ENCODE measurements around the gene PGPEP1.
A peak's percentile ranks its signal among the peaks of the same experiment; 100 is the strongest.
"Not testable (repeated sequence)": the region's sequence is repeated elsewhere in the genome, so short reads cannot be mapped to it uniquely, and the experiment has no call there.

Gene PGPEP1

GRCh38 chr19:18363787-18364186 is 23.4 kb downstream of the PGPEP1 start:
- no peak for TF ChIP-seq CTCF (IDR thresholded peaks at IDR 0.05)
- peaks cover 18 to 23% of the 10 kb centered on the region in 2 experiments for H3K4me1 ChIP-seq (ENCODE audit: control insufficient read depth in 1 of 2, insufficient read depth in 1 of 2, low read depth in 1 of 2, low read length in 1 of 2)
- H3K36me3 ChIP-seq, result peaks cover 24% of the 10 kb centered on the region
- H3K27ac ChIP-seq, result peak overlapping the region; percentile 33
- H3K9me3 ChIP-seq, result no peaks in the 10 kb centered on the region
- no peaks in the 10 kb centered on the region for H3K27me3 ChIP-seq
- no peak overlapping the region for H3K4me3 ChIP-seq (ENCODE audit: low read depth in 1 of 2, low read length in 1 of 2)

- H3K9me3 ChIP-seq; H3K4me3 ChIP-seq (ENCODE audit: low read depth in 1 of 2, low read length in 1 of 2); H3K27me3 ChIP-seq: not testable (repeated sequence)
- H3K4me1 ChIP-seq (ENCODE audit: control insufficient read depth in 1 of 2, insufficient read depth in 1 of 2, low read depth in 1 of 2, low read length in 1 of 2), result peaks cover 18 to 23% of the 10 kb centered on the region in 2 experiments
- H3K36me3 ChIP-seq, result peaks cover 18% of the 10 kb centered on the region
- H3K27ac ChIP-seq, result peak overlapping the region; percentile 64
These were observed 24.0 kb downstream of the PGPEP1 start for GRCh38 chr19:18364277-18364825.

- peaks cover 12% of the 10 kb centered on the region for H3K36me3 ChIP-seq
- H3K4me3 ChIP-seq (ENCODE audit: low read depth in 1 of 2, low read length in 1 of 2), result no peak overlapping the region
- no peak for TF ChIP-seq CTCF (IDR thresholded peaks at IDR 0.05)
- no peaks in the 10 kb centered on the region for H3K27me3 ChIP-seq
- H3K9me3 ChIP-seq, result no peaks in the 10 kb centered on the region
- H3K27ac ChIP-seq, result peak overlapping the region; percentile 64
- peaks cover 18 to 23% of the 10 kb centered on the region in 2 experiments for H3K4me1 ChIP-seq (ENCODE audit: control insufficient read depth in 1 of 2, insufficient read depth in 1 of 2, low read depth in 1 of 2, low read length in 1 of 2)
These were observed 24.6 kb downstream of the PGPEP1 start for GRCh38 chr19:18364826-18365528.

GRCh38 chr19:18366021-18366435 is 25.6 kb downstream of the PGPEP1 start:
- H3K36me3 ChIP-seq, result peaks cover 11% of the 10 kb centered on the region
- H3K27me3 ChIP-seq, result no peaks in the 10 kb centered on the region
- no peaks in the 10 kb centered on the region for H3K9me3 ChIP-seq
- H3K4me1 ChIP-seq (ENCODE audit: control insufficient read depth in 1 of 2, insufficient read depth in 1 of 2, low read depth in 1 of 2, low read length in 1 of 2), result peaks cover 18 to 23% of the 10 kb centered on the region in 2 experiments
- TF ChIP-seq CTCF (IDR thresholded peaks at IDR 0.05), result no peak
- peak overlapping the region; percentile 64 for H3K27ac ChIP-seq
- H3K4me3 ChIP-seq (ENCODE audit: low read depth in 1 of 2, low read length in 1 of 2), result no peak overlapping the region

GRCh38 chr19:18368504-18369222 is 28.3 kb downstream of the PGPEP1 start:
- no peak overlapping the region for H3K4me3 ChIP-seq (ENCODE audit: low read depth in 1 of 2, low read length in 1 of 2)
- no peak for TF ChIP-seq CTCF (IDR thresholded peaks at IDR 0.05)
- H3K36me3 ChIP-seq, result peaks cover 1% of the 10 kb centered on the region
- no peaks in the 10 kb centered on the region for H3K27me3 ChIP-seq
- H3K4me1 ChIP-seq (ENCODE audit: control insufficient read depth in 1 of 2, insufficient read depth in 1 of 2, low read depth in 1 of 2, low read length in 1 of 2), result peaks cover 23 to 30% of the 10 kb centered on the region in 2 experiments
- H3K9me3 ChIP-seq, result no peaks in the 10 kb centered on the region
- H3K27ac ChIP-seq, result no peak overlapping the region
